CD4-positive, CD25-positive, alpha-beta regulatory T cell (primary cell): ENCODE results near the gene GALNT18. TPM values are rescaled to one million over a fixed set of nuclear protein-coding genes. Genes with fewer than 3 reads are reported as not detected.

ENCODE experiments used
- ATAC-seq, 2 donors: fragments of 150-1000 bp; cut with Tn5 transposase; one replicate each; pipeline ENCODE4 v1.10.0; 2021; ENCODE audit warnings: low read depth in 2 of 2, moderate number of reproducible peaks in 2 of 2, moderate library complexity in 1 of 2
- DNase-seq, 3 donors: peaks; one replicate each; pipeline versions ENCODE4 v3.0.0 to v3.0.0-alpha.2; 2012 to 2022; ENCODE audit warnings: mixed read lengths in 1 of 3
- H3K27ac ChIP-seq: one replicate; pipeline ENCODE4 v1.7.0; 2013; ENCODE audit warnings: mild to moderate bottlenecking, low read length; ENCODE audit not compliant: insufficient read depth, poor library complexity, severe bottlenecking
- H3K27me3 ChIP-seq: one replicate; pipeline ENCODE4 v1.7.0; 2013; ENCODE audit warnings: low read length; ENCODE audit not compliant: control insufficient read depth, insufficient read depth
- H3K36me3 ChIP-seq: one replicate; pipeline ENCODE4 v1.7.0; 2013; ENCODE audit warnings: mild to moderate bottlenecking, low read length, moderate library complexity; ENCODE audit not compliant: control insufficient read depth, insufficient read depth
- H3K4me1 ChIP-seq: 2 replicates; pipeline ENCODE4 v1.7.0; 2013; ENCODE audit warnings: mild to moderate bottlenecking, low read length; ENCODE audit not compliant: insufficient read depth, control insufficient read depth, poor library complexity, severe bottlenecking
- H3K4me3 ChIP-seq: one replicate; pipeline ENCODE4 v1.7.0; 2013; ENCODE audit warnings: low read depth, mild to moderate bottlenecking, low read length, moderate library complexity
- H3K9me3 ChIP-seq, 2 experiments: 1 replicate in 1 of 2; 2 replicates in 1 of 2; pipeline ENCODE4 v1.7.0; 2013; ENCODE audit warnings: low read length in 2 of 2, mild to moderate bottlenecking in 1 of 2, moderate library complexity in 1 of 2; ENCODE audit not compliant: control insufficient read depth in 2 of 2
- H3K27ac Mint-ChIP-seq, 3 donors: one replicate each; pipeline ENCODE4 v1.8.0; 2020 to 2022; ENCODE audit warnings: mild to moderate bottlenecking in 3 of 3, mixed read lengths in 3 of 3, moderate library complexity in 2 of 3
- H3K27me3 Mint-ChIP-seq: one replicate; pipeline ENCODE4 v1.8.0; 2022; ENCODE audit warnings: mild to moderate bottlenecking, mixed read lengths
- H3K36me3 Mint-ChIP-seq: one replicate; pipeline ENCODE4 v1.8.0; 2020; ENCODE audit warnings: mixed read lengths
- H3K4me1 Mint-ChIP-seq, 4 donors: one replicate each; pipeline ENCODE4 v1.8.0; 2020 to 2022; ENCODE audit warnings: mixed read lengths in 4 of 4, mild to moderate bottlenecking in 1 of 4
- H3K4me3 Mint-ChIP-seq, 4 donors: one replicate each; pipeline ENCODE4 v1.8.0; 2020 to 2022; ENCODE audit warnings: mild to moderate bottlenecking in 4 of 4, mixed read lengths in 4 of 4, moderate library complexity in 3 of 4
- H3K9me3 Mint-ChIP-seq, 7 donors: one replicate each; pipeline ENCODE4 v1.8.0; 2020 to 2022; ENCODE audit warnings: mixed read lengths in 7 of 7, mild to moderate bottlenecking in 3 of 7, moderate library complexity in 2 of 7
- polyA plus RNA-seq, 4 donors: library from polyadenylated mRNA; unstranded; fragments of 300-500 nt; fragmentation: Illumina TruSeq; gene quantifications; one replicate each; pipeline ENCODE4 v1.2.3, GENCODE V29; 2021
- total RNA-seq: library from RNA; stranded (reverse); gene quantifications from one replicate; pipeline ENCODE4 v1.2.3, GENCODE V29; 2022

Gene GALNT18
- total and polyA plus RNA-seq, 5 donors from 2014 or later: 0.10 TPM; not detected in 4

DNA sequence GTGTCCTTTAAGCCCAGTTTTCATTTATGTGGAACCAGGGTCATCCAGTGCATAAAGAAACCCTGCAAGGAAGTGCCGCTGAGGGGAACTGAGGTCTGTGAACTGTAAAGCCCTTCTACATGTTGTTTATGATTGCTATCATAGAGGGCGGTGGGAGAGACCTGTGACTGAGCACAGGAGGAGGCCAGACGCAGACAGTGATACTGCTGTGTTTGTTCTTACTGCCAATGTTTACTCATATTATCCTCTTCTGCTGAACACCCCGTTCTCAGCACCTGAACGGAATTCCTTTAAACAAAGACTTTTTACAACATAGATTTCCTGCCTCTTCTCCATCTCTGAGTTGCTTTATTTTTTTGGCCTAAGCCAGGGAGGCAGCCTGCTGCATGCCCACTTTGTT is 967 bp upstream of the GALNT18 start:
- no peaks in the 10 kb centered on the region for H3K36me3 ChIP-seq
- H3K9me3 ChIP-seq: no peaks in the 10 kb centered on the region
- no peak overlapping the region for H3K27ac ChIP-seq
- H3K4me3 ChIP-seq: no peak overlapping the region
- peaks cover 39% of the 10 kb centered on the region for H3K27me3 Mint-ChIP-seq
- H3K36me3 Mint-ChIP-seq: no peaks in the 10 kb centered on the region
- H3K4me1 Mint-ChIP-seq: peaks cover 0 to 16% (median 3%) of the 10 kb centered on the region in 4 donors
- no peak for ATAC-seq
- peaks cover 16% of the 10 kb centered on the region for H3K4me1 ChIP-seq
- no peak for DNase-seq
- no peak overlapping the region for H3K27ac Mint-ChIP-seq
- peak overlapping the region in 1 of 4 donors; percentile 56 for H3K4me3 Mint-ChIP-seq
- H3K27me3 ChIP-seq: peaks cover 30% of the 10 kb centered on the region
- peaks cover 0 to 5% (median 0%) of the 10 kb centered on the region in 7 donors for H3K9me3 Mint-ChIP-seq

- Histone ChIP-seq H3K36me3 (no peaks in the 10 kb centered on the region), H3K9me3 (no peaks in the 10 kb centered on the region), H3K27me3 (peaks cover 30% of the 10 kb centered on the region), H3K4me1 (peaks cover 16% of the 10 kb centered on the region), H3K4me3 (no peak overlapping the region), H3K27ac (no peak overlapping the region)
- DNase-seq: no peak
- Mint-ChIP-seq H3K27me3 (peaks cover 39% of the 10 kb centered on the region), H3K9me3 (peaks cover 0 to 5% (median 0%) of the 10 kb centered on the region in 7 donors), H3K36me3 (no peaks in the 10 kb centered on the region), H3K4me3 (no peak overlapping the region), H3K4me1 (peaks cover 0 to 16% (median 3%) of the 10 kb centered on the region in 4 donors), H3K27ac (no peak overlapping the region)
- no peak for ATAC-seq
These were observed 518 bp upstream of the GALNT18 start for GRCh38 chr11:11622340-11622706.

DNA sequence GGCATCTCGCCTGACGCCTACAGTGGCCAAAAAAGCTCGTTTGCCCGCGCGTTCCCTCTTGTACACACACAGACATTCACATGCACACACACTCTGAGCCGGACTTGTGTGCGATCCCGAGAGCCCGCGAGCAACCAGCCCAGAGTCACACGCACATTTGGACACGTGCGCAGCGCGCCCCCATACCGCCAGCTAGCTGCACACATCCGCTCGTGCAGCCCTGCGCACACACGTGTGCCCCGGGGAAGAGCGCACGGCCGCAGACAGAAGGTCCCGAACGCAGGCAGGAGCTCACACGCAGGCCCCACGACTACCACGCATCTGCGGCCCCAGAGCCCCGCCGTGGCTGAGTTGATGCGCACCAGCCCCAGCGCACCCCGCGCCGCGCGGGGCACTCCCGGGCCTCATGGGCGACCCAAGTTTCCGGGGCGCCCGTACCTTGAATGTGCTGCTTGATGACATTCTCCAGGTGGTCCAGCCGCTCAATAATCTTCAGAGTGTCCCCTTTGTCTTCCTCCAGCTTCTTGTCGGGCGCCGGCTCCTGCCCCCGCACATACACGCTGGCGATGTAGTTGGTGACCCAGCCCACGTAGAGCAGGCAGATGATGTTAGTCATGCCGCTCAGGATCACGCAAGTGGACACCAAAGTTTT is 758 bp downstream of the GALNT18 start:
- H3K36me3 Mint-ChIP-seq: no peaks in the 10 kb centered on the region

GRCh38 chr11:11620173-11620920 is 1.5 kb downstream of the GALNT18 start:
- H3K9me3 ChIP-seq: no peaks in the 10 kb centered on the region
- Mint-ChIP-seq H3K27me3 (peaks cover 42% of the 10 kb centered on the region), H3K27ac (no peak overlapping the region), H3K4me1 (peaks cover 0 to 16% (median 3%) of the 10 kb centered on the region in 4 donors), H3K4me3 (no peak overlapping the region), H3K36me3 (no peaks in the 10 kb centered on the region), H3K9me3 (peaks cover 0 to 8% (median 0%) of the 10 kb centered on the region in 7 donors)
- peaks cover 31% of the 10 kb centered on the region for H3K27me3 ChIP-seq
- DNase-seq: peak in 1 of 3 donors; percentile 1
- no peak overlapping the region for H3K4me3 ChIP-seq
- H3K27ac ChIP-seq: no peak overlapping the region
- no peaks in the 10 kb centered on the region for H3K36me3 ChIP-seq
- H3K4me1 ChIP-seq: peaks cover 16% of the 10 kb centered on the region
- no peak for ATAC-seq

More for the DNA sequence above, 758 bp downstream of the GALNT18 start:
- DNase-seq: peak in 1 of 3 donors; percentile 61
- H3K4me1 ChIP-seq: peaks cover 16% of the 10 kb centered on the region
- peaks cover 32% of the 10 kb centered on the region for H3K27me3 ChIP-seq
- Mint-ChIP-seq H3K4me3 (peak overlapping the region in 2 of 4 donors; percentile 2 to 61), H3K27me3 (peaks cover 40% of the 10 kb centered on the region), H3K9me3 (peaks cover 0 to 5% (median 0%) of the 10 kb centered on the region in 7 donors), H3K4me1 (peaks cover 0 to 16% (median 3%) of the 10 kb centered on the region in 4 donors), H3K27ac (no peak overlapping the region)
- ATAC-seq: no peak
- H3K27ac ChIP-seq: no peak overlapping the region
- H3K4me3 ChIP-seq: no peak overlapping the region
- no peaks in the 10 kb centered on the region for H3K9me3 ChIP-seq
- no peaks in the 10 kb centered on the region for H3K36me3 ChIP-seq

- H3K27me3 Mint-ChIP-seq: peaks cover 38% of the 10 kb centered on the region
- H3K27me3 ChIP-seq: peaks cover 27% of the 10 kb centered on the region
These were observed 2.8 kb downstream of the GALNT18 start for GRCh38 chr11:11618973-11619435.

DNA sequence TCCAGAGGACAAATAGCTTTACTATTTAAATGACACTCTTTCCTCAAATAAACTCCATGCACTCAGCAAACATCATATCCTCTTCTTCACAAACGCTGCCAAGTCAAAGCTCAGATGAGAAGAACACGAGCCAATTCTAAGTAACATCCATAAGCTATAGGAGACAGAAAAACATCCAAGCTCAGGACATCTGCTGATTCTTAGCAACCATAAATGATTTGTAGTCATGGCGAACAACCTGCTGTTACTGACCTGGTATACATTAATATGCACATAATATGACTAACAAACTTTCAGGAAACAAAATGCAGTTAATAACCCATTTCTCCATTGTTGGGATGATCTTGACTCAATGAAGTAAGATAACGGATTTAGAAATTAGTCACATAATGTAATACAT is 6.7 kb downstream of the GALNT18 start:
- no peak for DNase-seq
- Mint-ChIP-seq H3K4me1 (peaks cover 0 to 3% (median 0%) of the 10 kb centered on the region in 4 donors), H3K4me3 (no peak overlapping the region), H3K36me3 (no peaks in the 10 kb centered on the region), H3K9me3 (peaks cover 0 to 8% (median 0%) of the 10 kb centered on the region in 7 donors), H3K27me3 (peaks cover 31% of the 10 kb centered on the region), H3K27ac (no peak overlapping the region)
- no peak overlapping the region for H3K4me3 ChIP-seq
- ATAC-seq: no peak
- H3K27ac ChIP-seq: no peak overlapping the region
- no peaks in the 10 kb centered on the region for H3K9me3 ChIP-seq
- H3K36me3 ChIP-seq: no peaks in the 10 kb centered on the region
- no peaks in the 10 kb centered on the region for H3K4me1 ChIP-seq
- peaks cover 24% of the 10 kb centered on the region for H3K27me3 ChIP-seq

More at GRCh38 chr11:11618973-11619435, 2.8 kb downstream of the GALNT18 start:
- Histone ChIP-seq H3K36me3 (no peaks in the 10 kb centered on the region), H3K9me3 (no peaks in the 10 kb centered on the region), H3K27ac (no peak overlapping the region), H3K4me1 (peaks cover 16% of the 10 kb centered on the region), H3K4me3 (no peak overlapping the region)
- Mint-ChIP-seq H3K36me3 (no peaks in the 10 kb centered on the region), H3K4me3 (no peak overlapping the region), H3K27ac (no peak overlapping the region), H3K9me3 (peaks cover 0 to 8% (median 0%) of the 10 kb centered on the region in 7 donors), H3K4me1 (peaks cover 0 to 16% (median 3%) of the 10 kb centered on the region in 4 donors)
- no peak for ATAC-seq
- DNase-seq: no peak

GRCh38 chr11:11612439-11612838 is 9.4 kb downstream of the GALNT18 start:
- DNase-seq (no peak), ATAC-seq (no peak)
- Histone ChIP-seq H3K27ac (no peak overlapping the region), H3K4me3 (no peak overlapping the region), H3K36me3 (no peaks in the 10 kb centered on the region), H3K4me1 (no peaks in the 10 kb centered on the region), H3K27me3 (peaks cover 5% of the 10 kb centered on the region), H3K9me3 (no peaks in the 10 kb centered on the region)
- H3K4me1 Mint-ChIP-seq: no peaks in the 10 kb centered on the region
- H3K36me3 Mint-ChIP-seq: no peaks in the 10 kb centered on the region
- H3K9me3 Mint-ChIP-seq: peaks cover 0 to 3% (median 0%) of the 10 kb centered on the region in 7 donors
- H3K27me3 Mint-ChIP-seq: peaks cover 14% of the 10 kb centered on the region
- no peak overlapping the region for H3K4me3 Mint-ChIP-seq
- no peak overlapping the region for H3K27ac Mint-ChIP-seq
